ENCODE results near the gene TEX9. TPM values are rescaled to one million over a fixed set of nuclear protein-coding genes. Genes with fewer than 3 reads are reported as not detected.

TEX9 gene
- total RNA-seq, 4 donors from 2014 or later, result 4.2 to 9.2 (median 5.2) TPM

GRCh38 chr15:56323435-56323834, 41.8 kb upstream of the TEX9 start:
- H3K4me1 ChIP-seq, result no peaks in the 10 kb centered on the region
- H3K36me3 ChIP-seq, result no peaks in the 10 kb centered on the region
- no peaks in the 10 kb centered on the region for H3K27me3 ChIP-seq
- no peaks in the 10 kb centered on the region for H3K9me3 ChIP-seq
- no peak overlapping the region for H3K27ac ChIP-seq
- ATAC-seq, result no peak
- no peak overlapping the region for H3K4me3 ChIP-seq
- TF ChIP-seq EP300 (IDR thresholded peaks at IDR 0.05) (no peak), POLR2A (IDR thresholded peaks at IDR 0.05) (no peak)
- WGBS, 2 donors (ENCODE audit: low coverage in 1 of 2), result 0 to 29% methylated on average over 1 of the region's 1 CpG

- WGBS, 2 donors (ENCODE audit: low coverage in 1 of 2), result 55 to 86% methylated on average over 3 of the region's 3 CpGs
- TF ChIP-seq EP300 (IDR thresholded peaks at IDR 0.05) (no peak), CTCF (IDR thresholded peaks at IDR 0.05) (no peak), POLR2AphosphoS5 (IDR thresholded peaks at IDR 0.05) (no peak), POLR2A (IDR thresholded peaks at IDR 0.05) (no peak)
Observed at GRCh38 chr15:56325186-56325585, 40.0 kb upstream of the TEX9 start.

GRCh38 chr15:56327721-56328502, 37.3 kb upstream of the TEX9 start:
- Histone ChIP-seq H3K27me3 (no peaks in the 10 kb centered on the region), H3K4me1 (no peaks in the 10 kb centered on the region), H3K4me3 (no peak overlapping the region), H3K27ac (no peak overlapping the region), H3K9me3 (peaks cover 0 to 11% (median 0%) of the 10 kb centered on the region in 3 donors), H3K36me3 (no peaks in the 10 kb centered on the region)
- ATAC-seq, result no peak
- 52 to 80% methylated on average over 1 to 2 of the region's 6 CpGs for WGBS, 2 donors (ENCODE audit: low coverage in 1 of 2)
- TF ChIP-seq POLR2A (IDR thresholded peaks at IDR 0.05) (no peak), EP300 (IDR thresholded peaks at IDR 0.05) (no peak)

More at GRCh38 chr15:56325186-56325585, 40.0 kb upstream of the TEX9 start:
- no peak for ATAC-seq
- H3K27me3 ChIP-seq, result no peaks in the 10 kb centered on the region
- no peak overlapping the region for H3K27ac ChIP-seq
- H3K9me3 ChIP-seq, result no peaks in the 10 kb centered on the region
- no peaks in the 10 kb centered on the region for H3K4me1 ChIP-seq
- H3K4me3 ChIP-seq, result no peak overlapping the region
- H3K36me3 ChIP-seq, result no peaks in the 10 kb centered on the region

- Histone ChIP-seq H3K27me3 (no peaks in the 10 kb centered on the region), H3K36me3 (no peaks in the 10 kb centered on the region), H3K27ac (no peak overlapping the region), H3K4me3 (no peak overlapping the region), H3K9me3 (peaks cover 0 to 2% (median 0%) of the 10 kb centered on the region in 3 donors), H3K4me1 (no peaks in the 10 kb centered on the region)
- no peak for TF ChIP-seq EP300 (IDR thresholded peaks at IDR 0.05)
- TF ChIP-seq POLR2AphosphoS5 (IDR thresholded peaks at IDR 0.05), result no peak
- TF ChIP-seq CTCF (IDR thresholded peaks at IDR 0.05), result no peak
- no peak for TF ChIP-seq POLR2A (IDR thresholded peaks at IDR 0.05)
- ATAC-seq, result no peak
- 55 to 85% methylated on average over 2 of the region's 2 CpGs for WGBS, 2 donors (ENCODE audit: low coverage in 1 of 2)
Observed at GRCh38 chr15:56337084-56337725, 28.0 kb upstream of the TEX9 start.

- H3K9me3 ChIP-seq, result no peaks in the 10 kb centered on the region
- H3K4me1 ChIP-seq, result no peaks in the 10 kb centered on the region
- ATAC-seq, result no peak
- no peak overlapping the region for H3K4me3 ChIP-seq
- 65 to 84% methylated on average over 2 to 4 of the region's 4 CpGs for WGBS, 2 donors (ENCODE audit: low coverage in 1 of 2)
- H3K27me3 ChIP-seq, result no peaks in the 10 kb centered on the region
- no peak overlapping the region for H3K27ac ChIP-seq
- H3K36me3 ChIP-seq, result no peaks in the 10 kb centered on the region
- TF ChIP-seq POLR2AphosphoS5 (IDR thresholded peaks at IDR 0.05) (no peak), CTCF (IDR thresholded peaks at IDR 0.05) (no peak), POLR2A (IDR thresholded peaks at IDR 0.05) (no peak), EP300 (IDR thresholded peaks at IDR 0.05) (no peak)
Observed at GRCh38 chr15:56339594-56339993, 25.6 kb upstream of the TEX9 start.

- TF ChIP-seq POLR2A (IDR thresholded peaks at IDR 0.05) (no peak), CTCF (IDR thresholded peaks at IDR 0.05) (no peak), EP300 (IDR thresholded peaks at IDR 0.05) (no peak)
- WGBS, 2 donors (ENCODE audit: low coverage in 1 of 2), result 84 to 87% methylated on average over 3 of the region's 3 CpGs
- H3K27me3 ChIP-seq, result no peaks in the 10 kb centered on the region
Observed at GRCh38 chr15:56341201-56341600, 24.0 kb upstream of the TEX9 start.

More at GRCh38 chr15:56341201-56341600, 24.0 kb upstream of the TEX9 start:
- Histone ChIP-seq H3K4me1 (no peaks in the 10 kb centered on the region), H3K9me3 (no peaks in the 10 kb centered on the region), H3K4me3 (no peak overlapping the region), H3K36me3 (no peaks in the 10 kb centered on the region), H3K27ac (no peak overlapping the region)
- no peak for ATAC-seq

Data from gastroesophageal sphincter (tissue), 4 donors.